GM12873 (cell line): ENCODE results near the gene SLC25A47.

Source experiments
- TF ChIP-seq, protein P1 (sequence below): IDR thresholded peaks from 2 replicates; pipeline ENCODE4 v1.5.1; 2012; ENCODE audit warnings: low read depth, mild to moderate bottlenecking, moderate library complexity, low read length, control low read depth; ENCODE audit not compliant: insufficient read depth; ENCODE audit errors: missing control alignments

The SLC25A47 gene

DNA sequence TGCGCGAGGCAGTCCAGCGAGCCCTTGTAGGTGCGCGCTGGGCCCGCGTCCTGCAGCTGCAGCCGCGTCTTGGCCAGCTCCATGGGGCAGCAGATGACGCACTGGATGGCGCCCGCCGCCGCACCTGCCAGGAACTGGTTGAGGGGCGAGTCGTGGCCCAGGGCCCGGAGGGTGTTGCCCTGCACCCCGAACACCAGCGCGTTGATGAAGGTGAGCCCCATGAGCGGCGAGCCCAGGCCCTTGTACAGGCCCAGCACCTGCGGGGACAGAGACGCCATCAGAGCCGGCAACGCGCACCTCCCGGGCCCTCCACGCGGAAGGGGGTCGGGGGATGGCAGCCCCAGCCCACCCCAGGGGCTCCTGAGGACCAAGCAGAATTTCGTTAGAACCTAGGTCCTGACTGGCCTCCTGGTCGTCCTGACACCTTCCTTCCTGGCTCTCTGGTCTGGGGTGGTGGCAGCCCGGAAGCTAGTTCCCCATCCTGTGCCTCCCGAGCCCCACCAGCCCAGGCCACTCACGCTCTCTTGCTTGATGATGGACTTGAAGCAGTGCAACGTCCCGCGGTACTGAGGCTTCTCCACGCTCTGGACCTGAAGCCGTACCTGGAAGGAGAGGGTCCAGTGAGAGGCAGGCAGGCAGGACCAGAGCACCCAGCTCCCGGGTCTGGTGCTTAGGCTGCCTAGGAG is 30.2 kb upstream of the SLC25A47 start:
- TF ChIP-seq, protein P1, sequence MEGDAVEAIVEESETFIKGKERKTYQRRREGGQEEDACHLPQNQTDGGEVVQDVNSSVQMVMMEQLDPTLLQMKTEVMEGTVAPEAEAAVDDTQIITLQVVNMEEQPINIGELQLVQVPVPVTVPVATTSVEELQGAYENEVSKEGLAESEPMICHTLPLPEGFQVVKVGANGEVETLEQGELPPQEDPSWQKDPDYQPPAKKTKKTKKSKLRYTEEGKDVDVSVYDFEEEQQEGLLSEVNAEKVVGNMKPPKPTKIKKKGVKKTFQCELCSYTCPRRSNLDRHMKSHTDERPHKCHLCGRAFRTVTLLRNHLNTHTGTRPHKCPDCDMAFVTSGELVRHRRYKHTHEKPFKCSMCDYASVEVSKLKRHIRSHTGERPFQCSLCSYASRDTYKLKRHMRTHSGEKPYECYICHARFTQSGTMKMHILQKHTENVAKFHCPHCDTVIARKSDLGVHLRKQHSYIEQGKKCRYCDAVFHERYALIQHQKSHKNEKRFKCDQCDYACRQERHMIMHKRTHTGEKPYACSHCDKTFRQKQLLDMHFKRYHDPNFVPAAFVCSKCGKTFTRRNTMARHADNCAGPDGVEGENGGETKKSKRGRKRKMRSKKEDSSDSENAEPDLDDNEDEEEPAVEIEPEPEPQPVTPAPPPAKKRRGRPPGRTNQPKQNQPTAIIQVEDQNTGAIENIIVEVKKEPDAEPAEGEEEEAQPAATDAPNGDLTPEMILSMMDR = no peak

DNA sequence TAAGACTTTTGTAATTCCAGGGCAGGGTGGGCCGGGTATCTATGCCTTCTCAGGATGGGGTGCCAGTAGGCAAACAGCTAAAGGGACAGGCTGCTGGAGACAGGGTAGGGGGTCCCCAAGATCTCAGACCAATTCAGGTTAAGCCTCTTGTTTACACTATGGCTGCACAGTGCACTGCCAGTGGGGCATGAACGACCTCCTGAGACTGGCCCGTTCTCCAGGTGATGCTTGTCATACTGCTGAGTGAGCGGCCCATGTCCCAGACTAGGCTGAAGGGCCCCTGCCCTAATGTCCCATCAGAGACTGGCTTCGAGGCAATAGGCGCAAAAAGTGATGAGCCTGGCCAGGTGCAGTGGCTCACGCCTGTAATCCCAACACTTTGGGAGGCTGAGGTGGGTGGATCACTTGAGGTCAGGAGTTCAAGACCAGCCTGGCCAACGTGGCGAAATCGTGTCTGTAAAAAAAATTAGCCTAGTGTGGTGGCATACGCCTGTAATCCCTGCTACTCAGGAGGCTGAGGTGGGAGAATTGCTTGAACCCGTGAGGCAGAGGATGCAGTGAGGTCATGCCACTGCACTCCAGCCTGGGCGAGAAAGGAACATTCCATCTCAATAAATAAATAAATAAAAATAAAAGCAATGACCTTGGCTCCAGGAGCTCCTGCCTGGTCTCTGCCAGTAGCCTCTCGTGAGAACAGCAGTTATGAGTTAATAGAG is 29.5 kb upstream of the SLC25A47 start:
- TF ChIP-seq, protein P1 = no peak

DNA sequence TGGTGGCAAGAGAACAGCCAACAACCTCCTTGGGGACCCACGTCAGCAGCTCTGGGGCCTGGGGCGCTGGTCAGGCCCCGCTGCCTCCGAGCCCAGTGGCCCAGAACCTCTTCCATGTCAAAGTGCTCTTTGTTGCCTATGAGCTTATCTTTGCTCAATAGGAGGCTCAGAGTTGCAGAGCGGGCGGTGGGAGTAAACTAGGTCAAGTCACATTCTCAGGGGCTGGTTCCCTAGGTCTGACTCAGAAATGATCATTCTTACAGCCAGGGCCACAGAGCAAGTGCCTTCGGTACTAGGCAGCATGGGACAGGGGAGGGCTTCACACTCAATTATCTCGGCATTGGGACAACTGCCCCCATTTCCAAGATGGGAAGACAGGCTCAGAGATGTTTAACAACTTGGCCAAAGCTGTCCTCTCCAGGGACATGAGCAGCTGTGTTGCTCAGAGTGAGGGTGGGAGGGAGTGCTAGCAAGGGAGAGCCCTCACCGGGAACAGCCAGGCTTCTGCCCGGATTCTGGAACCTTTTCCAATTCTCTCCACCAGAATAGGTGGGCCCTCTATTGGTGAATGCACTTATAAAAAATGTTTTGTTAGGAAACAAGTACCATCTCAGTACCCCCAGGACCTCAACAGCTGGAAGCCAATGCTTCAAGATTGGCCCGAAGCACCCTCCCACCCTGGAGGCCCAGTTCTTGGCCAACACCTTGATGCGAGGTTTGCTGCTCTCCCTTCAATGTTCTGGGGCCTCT is 28.8 kb upstream of the SLC25A47 start:
- TF ChIP-seq, protein P1 = no peak

DNA sequence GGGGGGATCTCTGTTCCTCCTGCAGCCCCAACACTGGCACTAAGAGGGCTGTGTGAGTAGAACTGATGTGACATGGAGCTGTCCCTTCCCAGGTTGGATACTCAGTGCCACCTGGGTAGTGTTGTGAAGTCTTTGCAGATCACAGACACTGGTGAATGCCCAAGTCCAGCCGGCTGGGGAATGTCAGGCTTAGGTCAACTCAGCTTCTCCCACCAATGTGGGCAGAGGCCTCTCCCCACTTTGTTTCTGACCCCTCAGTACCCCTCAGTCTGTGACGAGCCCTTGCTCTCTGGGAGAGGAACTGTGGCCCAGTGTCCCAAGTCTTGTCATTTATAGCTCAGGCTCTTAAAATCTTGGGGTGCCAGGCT is 28.2 kb upstream of the SLC25A47 start:
- TF ChIP-seq, protein P1 = no peak

DNA sequence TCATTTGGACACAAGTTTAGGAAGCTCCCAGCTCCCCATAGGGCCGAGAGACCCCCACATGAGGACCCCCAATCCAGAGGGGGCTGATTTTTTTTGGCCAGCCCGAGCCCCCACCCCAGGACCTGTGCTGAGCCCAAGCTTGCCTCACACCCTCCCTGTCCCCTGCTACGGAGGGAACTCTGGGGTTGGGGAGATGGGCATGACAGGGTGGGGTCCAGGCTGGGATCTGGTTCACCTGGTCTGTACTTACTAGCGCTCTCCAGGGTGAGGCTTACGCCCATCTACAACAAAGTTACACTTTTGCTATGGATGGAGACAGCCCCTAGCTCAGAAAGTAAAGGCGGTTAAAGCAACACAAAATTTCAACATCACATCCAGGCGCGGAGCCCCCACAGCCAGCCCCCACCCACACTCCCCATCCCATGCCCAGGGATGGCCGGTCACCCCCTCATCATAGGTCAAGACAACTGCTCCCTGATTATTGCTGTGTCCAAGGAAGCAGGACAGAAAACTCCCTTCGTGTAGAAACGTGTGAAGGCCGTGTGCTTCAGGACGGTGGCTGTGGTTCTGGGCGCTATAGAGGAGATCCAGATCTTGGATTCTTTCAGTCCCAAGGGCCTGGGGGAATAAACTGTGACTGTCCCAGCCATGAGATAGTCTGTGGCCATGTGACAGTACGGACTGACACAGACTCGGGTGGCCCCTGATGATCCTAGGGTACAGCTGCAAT is 27.6 kb upstream of the SLC25A47 start:
- TF ChIP-seq, protein P1 = no peak

DNA sequence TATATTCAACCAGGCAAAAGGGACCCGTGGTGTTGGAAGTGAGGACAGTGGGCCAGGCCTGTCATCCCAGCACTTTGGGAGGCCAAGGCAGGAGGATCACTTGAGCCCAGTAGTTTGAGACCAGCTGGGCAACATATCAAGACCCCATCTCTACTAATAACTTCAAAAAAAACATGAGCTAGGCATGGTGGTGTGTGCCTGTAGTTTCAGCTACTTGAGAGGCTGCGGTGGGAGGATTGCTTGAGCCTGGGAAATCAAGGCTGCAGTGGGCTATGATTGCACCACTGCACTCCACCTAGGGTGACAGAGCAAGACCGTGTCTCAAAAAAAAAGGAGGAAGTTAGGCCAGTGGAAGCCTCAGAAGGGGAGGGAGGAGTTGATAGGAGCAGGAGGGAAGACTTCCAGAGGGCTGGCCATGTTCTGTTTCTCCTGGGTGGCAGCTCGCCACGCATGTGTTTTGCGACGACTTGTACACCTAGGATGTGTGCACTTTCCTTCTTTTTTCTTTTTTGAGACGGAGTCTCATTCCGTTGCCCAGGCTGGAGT is 27.0 kb upstream of the SLC25A47 start:
- TF ChIP-seq, protein P1 = no peak
